ENCODE results near the gene MACROD2.

Gene MACROD2

GRCh38 chr20:15205719-15206118 lies 1210.4 kb downstream of the MACROD2 start:
- TF ChIP-seq CTCF (IDR thresholded peaks at IDR 0.05; ENCODE audit: borderline replicate concordance, control extremely low read depth, extremely low read depth, insufficient read depth, missing control alignments), result no peak
- DNase-seq (ENCODE audit: low spot score), result no peak
- in situ Hi-C loops (cut with MboI; ENCODE audit: low sequenced_read_pairs, unreplicated experiment), result no loop called here

- in situ Hi-C loops (cut with MboI; ENCODE audit: low sequenced_read_pairs, unreplicated experiment), result no loop called here
- DNase-seq (ENCODE audit: low spot score), result no peak
- TF ChIP-seq CTCF (IDR thresholded peaks at IDR 0.05; ENCODE audit: borderline replicate concordance, control extremely low read depth, extremely low read depth, insufficient read depth, missing control alignments), result no peak
Observed at GRCh38 chr20:15209537-15209936, 1214.2 kb downstream of the MACROD2 start.

DNA sequence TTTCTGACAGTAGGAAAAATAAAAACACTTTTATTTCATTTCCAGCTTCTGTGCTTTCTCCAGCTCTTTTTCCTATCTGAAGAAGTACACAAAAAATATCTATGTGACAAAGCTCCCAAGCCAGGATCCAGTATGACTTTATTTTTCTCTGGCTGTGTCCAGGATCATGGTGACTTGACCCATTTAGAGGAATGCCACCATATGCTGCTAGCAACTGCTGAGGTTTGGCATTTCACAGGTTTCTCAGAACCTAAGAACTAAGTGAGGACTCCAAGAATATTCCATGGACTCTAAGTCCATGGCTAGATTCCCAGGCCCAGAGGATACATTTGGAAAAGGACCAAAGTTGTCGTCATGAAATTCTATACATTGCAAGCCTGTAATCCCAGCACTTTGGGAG lies 1218.7 kb downstream of the MACROD2 start:
- in situ Hi-C loops (cut with MboI; ENCODE audit: low sequenced_read_pairs, unreplicated experiment), result no loop called here
- DNase-seq (ENCODE audit: low spot score), result no peak
- no peak for TF ChIP-seq CTCF (IDR thresholded peaks at IDR 0.05; ENCODE audit: borderline replicate concordance, control extremely low read depth, extremely low read depth, insufficient read depth, missing control alignments)

DNA sequence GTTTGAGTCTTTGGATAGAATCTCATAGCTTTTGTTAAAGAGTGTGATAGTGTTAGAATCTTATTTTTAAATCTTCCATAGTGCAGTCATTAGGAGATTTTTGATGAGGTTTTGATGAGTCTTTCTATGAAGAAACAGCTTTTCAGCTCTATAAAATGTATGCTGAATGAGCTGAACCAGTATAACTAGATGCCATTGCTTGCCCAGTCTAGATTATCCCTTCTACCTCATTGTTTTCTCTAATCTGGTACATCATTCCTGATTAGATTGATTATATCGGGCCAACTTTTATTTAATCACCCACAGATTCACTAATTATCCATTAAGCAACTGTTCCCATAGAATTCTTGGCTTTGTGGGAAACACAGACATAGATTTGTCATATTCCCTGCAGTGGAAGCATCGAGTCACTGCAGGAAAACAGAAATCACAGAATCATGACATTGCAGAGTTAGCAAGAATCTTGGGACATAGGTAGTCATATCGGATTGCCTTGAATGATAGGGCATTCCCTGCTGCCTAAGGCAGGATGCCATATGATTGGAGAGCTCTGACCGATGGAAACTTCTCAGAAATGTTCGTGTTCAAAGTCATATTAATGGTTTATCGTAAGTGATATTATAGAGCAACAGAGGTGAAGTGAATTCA lies 1224.8 kb downstream of the MACROD2 start:
- TF ChIP-seq CTCF (IDR thresholded peaks at IDR 0.05; ENCODE audit: borderline replicate concordance, control extremely low read depth, extremely low read depth, insufficient read depth, missing control alignments), result no peak
- in situ Hi-C loops (cut with MboI; ENCODE audit: low sequenced_read_pairs, unreplicated experiment), result no loop called here
- DNase-seq (ENCODE audit: low spot score), result no peak

GRCh38 chr20:15220778-15221565 lies 1225.7 kb downstream of the MACROD2 start:
- TF ChIP-seq CTCF (IDR thresholded peaks at IDR 0.05; ENCODE audit: borderline replicate concordance, control extremely low read depth, extremely low read depth, insufficient read depth, missing control alignments), result no peak
- in situ Hi-C loops (cut with MboI; ENCODE audit: low sequenced_read_pairs, unreplicated experiment), result no loop called here
- DNase-seq (ENCODE audit: low spot score), result no peak

- DNase-seq (ENCODE audit: low spot score), result no peak
- in situ Hi-C loops (cut with MboI; ENCODE audit: low sequenced_read_pairs, unreplicated experiment), result no loop called here
- no peak for TF ChIP-seq CTCF (IDR thresholded peaks at IDR 0.05; ENCODE audit: borderline replicate concordance, control extremely low read depth, extremely low read depth, insufficient read depth, missing control alignments)
Observed at GRCh38 chr20:15222502-15223330, 1227.4 kb downstream of the MACROD2 start.

Data from GM13976 (cell line).